Heart right ventricle (tissue), 16 donors: Measurements from ENCODE around the gene SLC6A7. TPM values are rescaled to one million over a fixed set of nuclear protein-coding genes. Genes with fewer than 3 reads are reported as not detected.
A peak's percentile ranks its signal among the peaks of the same experiment; 100 is the strongest.

Experiments used
- ATAC-seq, 8 donors: fragments of 200-7000 bp; cut with Tn5 transposase; one replicate each; pipeline ENCODE4 v1.9.1; 2020; ENCODE audit warnings: mild to moderate bottlenecking in 8 of 8, moderate library complexity in 8 of 8, moderate number of reproducible peaks in 1 of 8
- DNase-seq, 2 donors: peaks; one replicate each; pipeline ENCODE4 v3.0.0-alpha.2; 2020
- H3K27ac ChIP-seq, 10 donors: fragments of 200-600 bp; sonication (generic) in 2 of 10; one replicate each; pipeline versions ENCODE4 v1.5.0 to v1.8.0; 2020 to 2022; ENCODE audit warnings: mild to moderate bottlenecking in 3 of 10
- H3K27me3 ChIP-seq, 7 donors: fragments of 200-600 bp; one replicate each; pipeline ENCODE4 v1.8.0; 2021 to 2022; ENCODE audit warnings: mild to moderate bottlenecking in 2 of 7
- H3K36me3 ChIP-seq, 9 donors: fragments of 200-600 bp; sonication (generic) in 1 of 9; one replicate each; pipeline versions ENCODE4 v1.5.0 to v1.8.0; 2020 to 2022; ENCODE audit warnings: mild to moderate bottlenecking in 2 of 9
- H3K4me1 ChIP-seq, 9 donors: fragments of 200-600 bp; sonication (generic) in 1 of 9; one replicate each; pipeline versions ENCODE4 v1.5.0 to v1.8.0; 2020 to 2022; ENCODE audit warnings: mild to moderate bottlenecking in 4 of 9
- H3K4me3 ChIP-seq, 10 donors: fragments of 200-600 bp; sonication (generic) in 2 of 10; one replicate each; pipeline versions ENCODE4 v1.5.0 to v1.8.0; 2020 to 2022; ENCODE audit warnings: mild to moderate bottlenecking in 7 of 10, moderate library complexity in 2 of 10
- H3K9me3 ChIP-seq, 11 donors: fragments of 200-600 bp in 10 of 11; sonication (generic) in 2 of 11; one replicate each; pipeline versions ENCODE4 v1.5.0 to v1.8.0; 2013 to 2022; ENCODE audit warnings: mild to moderate bottlenecking in 2 of 11, control low read depth in 1 of 11, moderate library complexity in 1 of 11
- CTCF ChIP-seq, 9 donors: fragments of 200-600 bp; sonication (generic) in 2 of 9; IDR thresholded peaks; one replicate each; pipeline versions ENCODE4 v1.5.0 to v1.8.0; 2021 to 2022; ENCODE audit warnings: antibody characterized with exemption in 9 of 9, mild to moderate bottlenecking in 5 of 9, moderate library complexity in 1 of 9
- WGBS, 2 donors: extraction: QIAGEN DNeasy Blood & Tissue Kit; methylation state at CpG; one replicate each; pipeline ENCODE4 v1.1.7; 2013; ENCODE audit warnings: inconsistent platforms in 1 of 2; 5-methylcytosine and 5-hydroxymethylcytosine counted together
- intact Hi-C, 10 donors: fragments of 100-400 bp; cut with DNase I; formaldehyde crosslinking; loops; one replicate each; pipeline versions ENCODE4 v1.11.1 to v1.14.2; 2022
- polyA plus RNA-seq, 2 donors: library from polyadenylated mRNA; stranded (reverse); fragments of 200-250 nt; gene quantifications; one replicate each; pipeline ENCODE4 v1.2.3, GENCODE V29; 2013
- total RNA-seq, 10 donors: library from RNA; stranded (reverse); fragmentation: NEBNext Ultra II Directional in 3 of 10; extraction: Animal tissue kit (Norgen Biotek cat#: 25700) in 3 of 10; gene quantifications; one replicate each; pipeline versions ENCODE4 v1.2.1 to v1.2.4, GENCODE V29; 2021 to 2023
- donor health status: Arrhythmogenic right ventricular cardiomyopathy.
- donor health status: ischemic (EF 13 %, LVEDD 7.1; RV severe dilation, severe dysfunction).
- donor health status: healthy with polysubstance abuse.
- donor health status: DM: no; HTN: yes; CAD: no.
- donor health status: DM: no; HTN: no; CAD: no.
- donor health status: ischemic (EF 25% LVEDD 6.9; RV normal size, moderate dysfunction).
- donor health status: ischemic (EF 25% LVEDD 5.7; RV mildly dilated, moderate dysfunction).
- donor health status: healthy.
- donor health status: DM: yes; HTN: yes; CAD: no.
- donor health status: Ischemic cardiomyopathy.
- donor health status: ischemic (EF 35%, LVEDD 5.7; RV mildly dilated, moderate dysfunction).
- donor health status: nonischemic (EF 11% LVEDD 7.7; RV severe dilation, severe dysfunction).
- donor health status: DM: yes; HTN: yes; CAD: no.
- donor health status: PGD.
- donor health status: ischemic (EF 29% LVEDD 5.4; RV normal size, mild dysfunction).
- donor health status: nonischemic (EF 23%, LVEDD 6.1; RV moderate dilation, normal function).

Gene SLC6A7
- total and polyA plus RNA-seq, 12 donors: not detected

- no peak for DNase-seq
- no peaks in the 10 kb centered on the region for H3K9me3 ChIP-seq
- ATAC-seq: no peak
- H3K4me3 ChIP-seq: no peak overlapping the region
- no peak for TF ChIP-seq CTCF (IDR thresholded peaks at IDR 0.05)
- WGBS, 2 donors: 82 to 83% methylated on average over 6 of the region's 6 CpGs
- intact Hi-C loops: loop anchor here in 8 of 10 donors (10.0 kb wide), 3 partner anchors 166 to 186 kb away; no protein-coding TSS in a partner anchor
- peaks cover 0 to 7% (median 0%) of the 10 kb centered on the region in 7 donors for H3K27me3 ChIP-seq
- no peak overlapping the region for H3K27ac ChIP-seq
- no peaks in the 10 kb centered on the region for H3K36me3 ChIP-seq
- peaks cover 0 to 40% (median 24%) of the 10 kb centered on the region in 9 donors for H3K4me1 ChIP-seq
Observed at GRCh38 chr5:150210644-150211043, 20.8 kb downstream of the SLC6A7 start.

- Histone ChIP-seq H3K4me1 (peaks cover 0 to 45% (median 32%) of the 10 kb centered on the region in 9 donors), H3K27me3 (peaks cover 0 to 7% (median 0%) of the 10 kb centered on the region in 7 donors), H3K9me3 (no peaks in the 10 kb centered on the region), H3K36me3 (no peaks in the 10 kb centered on the region), H3K27ac (peak overlapping the region in 1 of 10 donors; percentile 31), H3K4me3 (no peak overlapping the region)
- ATAC-seq: no peak
- TF ChIP-seq CTCF (IDR thresholded peaks at IDR 0.05): no peak
- no peak for DNase-seq
- intact Hi-C loops: loop anchor here in 8 of 10 donors (10.0 kb wide), 3 partner anchors 167 to 187 kb away; no protein-coding TSS in a partner anchor
- 79 to 84% methylated on average over 15 of the region's 15 CpGs for WGBS, 2 donors
Observed at GRCh38 chr5:150211156-150212030, 21.5 kb downstream of the SLC6A7 start.

- ATAC-seq (peak in 2 of 8 donors; percentile 30 to 54), DNase-seq (no peak)
- H3K9me3 ChIP-seq: no peaks in the 10 kb centered on the region
- H3K4me1 ChIP-seq: peaks cover 0 to 61% (median 38%) of the 10 kb centered on the region in 9 donors
- no peak for TF ChIP-seq CTCF (IDR thresholded peaks at IDR 0.05)
- H3K4me3 ChIP-seq: no peak overlapping the region
- peaks cover 0 to 3% (median 0%) of the 10 kb centered on the region in 7 donors for H3K27me3 ChIP-seq
- no peaks in the 10 kb centered on the region for H3K36me3 ChIP-seq
- H3K27ac ChIP-seq: peak overlapping the region in 7 of 10 donors; percentile 10 to 71 (median 57)
- 75 to 79% methylated on average over 6 of the region's 6 CpGs for WGBS, 2 donors
- intact Hi-C loops: loop anchor here in 8 of 10 donors (10.0 kb wide), 3 partner anchors 169 to 189 kb away; no protein-coding TSS in a partner anchor
Observed at GRCh38 chr5:150213530-150213929, 23.7 kb downstream of the SLC6A7 start.

- peak; percentile 30 to 56 for DNase-seq
- intact Hi-C loops: loop anchor here in 8 of 10 donors (10.0 kb wide), 3 partner anchors 169 to 189 kb away; no protein-coding TSS in a partner anchor
- H3K27me3 ChIP-seq: no peaks in the 10 kb centered on the region
- peak in 5 of 9 donors; percentile 24 to 39 (median 33) for TF ChIP-seq CTCF (IDR thresholded peaks at IDR 0.05)
- no peaks in the 10 kb centered on the region for H3K36me3 ChIP-seq
- H3K4me1 ChIP-seq: peaks cover 0 to 66% (median 38%) of the 10 kb centered on the region in 9 donors
- 47 to 56% methylated on average over 7 of the region's 7 CpGs for WGBS, 2 donors
- ATAC-seq: peak in 6 of 8 donors; percentile 16 to 43 (median 32)
- H3K9me3 ChIP-seq: no peaks in the 10 kb centered on the region
- H3K27ac ChIP-seq: peak overlapping the region in 8 of 10 donors; percentile 30 to 71 (median 53)
- no peak overlapping the region for H3K4me3 ChIP-seq
Observed at GRCh38 chr5:150214289-150214688, 24.4 kb downstream of the SLC6A7 start.
